Measurements from ENCODE around the gene FLNB.
A peak's percentile ranks its signal among the peaks of the same experiment; 100 is the strongest.

The FLNB gene

DNA sequence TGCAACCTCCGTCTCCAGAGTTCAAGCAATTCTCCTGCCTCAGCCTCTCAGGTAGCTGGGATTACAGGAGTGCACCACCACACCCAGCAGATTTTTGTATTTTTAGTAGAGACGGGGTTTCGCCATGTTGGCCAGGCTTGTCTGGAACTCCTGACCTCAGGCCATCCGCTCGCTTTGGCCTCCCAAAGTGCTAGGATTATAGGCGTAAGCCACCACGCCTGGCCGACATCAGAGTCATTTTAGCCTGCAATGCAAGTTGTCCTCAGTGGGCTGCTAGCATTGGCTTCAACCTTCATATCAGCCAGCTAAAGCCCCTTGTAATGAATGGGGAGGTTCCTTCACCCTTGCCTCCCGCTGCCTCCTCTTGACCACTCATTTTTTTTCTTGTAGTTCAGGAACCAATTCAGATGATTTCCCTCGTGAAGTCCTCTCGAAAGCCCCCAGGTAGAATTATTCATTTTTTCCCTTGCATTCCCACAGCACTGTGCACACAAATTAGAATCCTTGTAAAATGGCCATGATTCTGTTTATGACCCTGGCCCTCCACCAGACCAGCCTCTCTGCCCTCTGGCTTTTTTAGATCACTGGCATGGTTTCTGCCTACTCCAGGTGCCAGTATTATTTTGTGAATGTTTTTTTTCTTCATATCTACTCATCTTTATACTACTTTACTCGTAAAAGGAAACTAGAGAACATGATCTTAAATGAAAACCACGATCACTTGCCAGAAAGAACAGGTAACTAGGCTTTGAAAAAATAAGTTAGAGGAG is 29.1 kb downstream of the FLNB start:
- peaks cover 22% of the 10 kb centered on the region; the same call in 1 of the 2 replicates for H3K79me2 ChIP-seq (ENCODE audit: insufficient read depth, low read length)

DNA sequence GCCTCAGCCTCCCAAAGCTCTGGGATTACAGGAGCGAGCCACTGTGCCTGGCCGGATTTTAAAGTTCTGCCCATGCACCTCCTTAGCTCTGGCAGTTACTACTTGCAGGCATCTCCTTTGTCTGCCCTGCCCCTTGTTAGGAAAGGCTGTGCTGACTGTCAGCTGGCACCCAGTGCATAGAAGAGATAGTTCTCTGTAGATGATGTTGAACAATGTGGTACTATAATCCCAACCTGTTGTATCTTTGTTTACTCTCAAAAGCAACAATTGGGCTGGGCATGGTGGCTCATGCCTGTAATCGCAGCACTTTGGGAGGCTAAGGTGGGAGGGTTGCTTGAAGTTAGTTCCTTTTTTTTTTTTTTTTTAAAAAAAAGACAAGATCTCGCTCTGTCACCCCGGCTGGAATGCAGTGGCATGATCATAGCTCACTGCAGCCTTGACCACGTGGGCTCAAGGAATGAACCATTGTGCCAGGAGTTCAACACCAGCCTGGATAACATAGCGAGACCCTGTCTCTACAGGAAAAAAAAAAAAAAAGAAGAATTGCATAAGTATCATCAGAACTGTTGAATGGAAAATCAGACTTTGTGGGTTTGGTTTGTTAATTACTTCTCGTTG is 30.6 kb downstream of the FLNB start:
- H4K20me1 ChIP-seq (ENCODE audit: insufficient read depth, low read length, poor library complexity, severe bottlenecking), result no peaks in the 10 kb centered on the region
- no peaks in the 10 kb centered on the region for H3K9me2 ChIP-seq (replicated peaks; ENCODE audit: low read depth, low read length)
- no peak overlapping the region for H3K9ac ChIP-seq (ENCODE audit: low read depth, low read length, poor library complexity, severe bottlenecking)
- H3K4me1 ChIP-seq (ENCODE audit: insufficient read depth, low read length, poor library complexity, severe bottlenecking), result peaks cover 62% of the 10 kb centered on the region
- no peaks in the 10 kb centered on the region for H3F3A ChIP-seq (ENCODE audit: low read depth)
- no peak overlapping the region for H3K4me3 ChIP-seq (ENCODE audit: low read length, poor library complexity, severe bottlenecking)
- no peak overlapping the region for H2AFZ ChIP-seq (ENCODE audit: low read length)
- no peaks in the 10 kb centered on the region for H3K36me3 ChIP-seq (ENCODE audit: insufficient read depth, low read length)
- no peaks in the 10 kb centered on the region for H3K9me3 ChIP-seq (ENCODE audit: insufficient read depth, low read depth, low read length)
- H3K4me2 ChIP-seq (ENCODE audit: low read depth, low read length, poor library complexity, severe bottlenecking), result no peak overlapping the region
- no peak for TF ChIP-seq EZH2phosphoT487 (IDR thresholded peaks at IDR 0.05; ENCODE audit: borderline replicate concordance)
- TF ChIP-seq, protein P1, sequence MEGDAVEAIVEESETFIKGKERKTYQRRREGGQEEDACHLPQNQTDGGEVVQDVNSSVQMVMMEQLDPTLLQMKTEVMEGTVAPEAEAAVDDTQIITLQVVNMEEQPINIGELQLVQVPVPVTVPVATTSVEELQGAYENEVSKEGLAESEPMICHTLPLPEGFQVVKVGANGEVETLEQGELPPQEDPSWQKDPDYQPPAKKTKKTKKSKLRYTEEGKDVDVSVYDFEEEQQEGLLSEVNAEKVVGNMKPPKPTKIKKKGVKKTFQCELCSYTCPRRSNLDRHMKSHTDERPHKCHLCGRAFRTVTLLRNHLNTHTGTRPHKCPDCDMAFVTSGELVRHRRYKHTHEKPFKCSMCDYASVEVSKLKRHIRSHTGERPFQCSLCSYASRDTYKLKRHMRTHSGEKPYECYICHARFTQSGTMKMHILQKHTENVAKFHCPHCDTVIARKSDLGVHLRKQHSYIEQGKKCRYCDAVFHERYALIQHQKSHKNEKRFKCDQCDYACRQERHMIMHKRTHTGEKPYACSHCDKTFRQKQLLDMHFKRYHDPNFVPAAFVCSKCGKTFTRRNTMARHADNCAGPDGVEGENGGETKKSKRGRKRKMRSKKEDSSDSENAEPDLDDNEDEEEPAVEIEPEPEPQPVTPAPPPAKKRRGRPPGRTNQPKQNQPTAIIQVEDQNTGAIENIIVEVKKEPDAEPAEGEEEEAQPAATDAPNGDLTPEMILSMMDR (conservative IDR thresholded peaks at IDR 0.05; ENCODE audit: low read length), result no peak
- H3K79me2 ChIP-seq (ENCODE audit: insufficient read depth, low read length), result peaks cover 36% of the 10 kb centered on the region; the same call in 1 of the 2 replicates
- no peaks in the 10 kb centered on the region for H3K27me3 ChIP-seq (ENCODE audit: insufficient read depth, low read length, poor library complexity, severe bottlenecking)

More for the DNA sequence above, 29.1 kb downstream of the FLNB start:
- H3K4me2 ChIP-seq (ENCODE audit: low read depth, low read length, poor library complexity, severe bottlenecking), result peak overlapping the region; percentile 41
- no peaks in the 10 kb centered on the region for H3K9me3 ChIP-seq (ENCODE audit: insufficient read depth, low read depth, low read length)
- H3K9me2 ChIP-seq (replicated peaks; ENCODE audit: low read depth, low read length), result no peaks in the 10 kb centered on the region
- H2AFZ ChIP-seq (ENCODE audit: low read length), result no peak overlapping the region
- TF ChIP-seq, protein P1 (conservative IDR thresholded peaks at IDR 0.05; ENCODE audit: low read length), result no peak
- no peak for TF ChIP-seq EZH2phosphoT487 (IDR thresholded peaks at IDR 0.05; ENCODE audit: borderline replicate concordance)
- no peaks in the 10 kb centered on the region for H3F3A ChIP-seq (ENCODE audit: low read depth)
- no peaks in the 10 kb centered on the region for H3K27me3 ChIP-seq (ENCODE audit: insufficient read depth, low read length, poor library complexity, severe bottlenecking)
- H3K9ac ChIP-seq (ENCODE audit: low read depth, low read length, poor library complexity, severe bottlenecking), result no peak overlapping the region
- peaks cover 56% of the 10 kb centered on the region for H3K4me1 ChIP-seq (ENCODE audit: insufficient read depth, low read length, poor library complexity, severe bottlenecking)
- no peak overlapping the region for H3K4me3 ChIP-seq (ENCODE audit: low read length, poor library complexity, severe bottlenecking)
- H3K36me3 ChIP-seq (ENCODE audit: insufficient read depth, low read length), result no peaks in the 10 kb centered on the region
- H4K20me1 ChIP-seq (ENCODE audit: insufficient read depth, low read length, poor library complexity, severe bottlenecking), result no peaks in the 10 kb centered on the region

DNA sequence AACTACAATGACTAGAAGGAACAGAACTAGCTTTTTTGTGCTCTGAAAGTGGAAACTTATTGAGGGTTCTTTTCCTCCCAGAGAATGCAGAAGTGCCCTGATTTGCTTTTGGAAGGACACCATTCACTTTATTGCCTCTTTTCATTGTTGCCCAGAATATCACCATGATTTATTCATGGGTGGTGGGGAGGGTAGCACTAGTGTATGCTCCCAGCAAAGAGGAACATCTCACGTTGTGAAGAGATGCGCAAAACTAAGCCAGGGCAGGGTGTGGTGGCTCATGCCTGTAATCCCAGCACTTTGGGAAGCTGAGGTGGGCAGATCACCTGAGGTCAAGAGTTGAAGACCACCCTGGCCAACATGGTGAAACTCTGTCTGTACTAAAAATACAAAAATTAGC is 31.4 kb downstream of the FLNB start:
- Histone ChIP-seq H3K9me3 (ENCODE audit: insufficient read depth, low read depth, low read length) (no peaks in the 10 kb centered on the region), H3K4me3 (ENCODE audit: low read length, poor library complexity, severe bottlenecking) (no peak overlapping the region), H3K4me2 (ENCODE audit: low read depth, low read length, poor library complexity, severe bottlenecking) (no peak overlapping the region), H3K36me3 (ENCODE audit: insufficient read depth, low read length) (no peaks in the 10 kb centered on the region), H4K20me1 (ENCODE audit: insufficient read depth, low read length, poor library complexity, severe bottlenecking) (no peaks in the 10 kb centered on the region), H3K9ac (ENCODE audit: low read depth, low read length, poor library complexity, severe bottlenecking) (no peak overlapping the region), H3K79me2 (ENCODE audit: insufficient read depth, low read length) (peaks cover 33% of the 10 kb centered on the region; the same call in 1 of the 2 replicates), H2AFZ (ENCODE audit: low read length) (no peak overlapping the region), H3K4me1 (ENCODE audit: insufficient read depth, low read length, poor library complexity, severe bottlenecking) (peaks cover 61% of the 10 kb centered on the region), H3F3A (ENCODE audit: low read depth) (no peaks in the 10 kb centered on the region), H3K27me3 (ENCODE audit: insufficient read depth, low read length, poor library complexity, severe bottlenecking) (no peaks in the 10 kb centered on the region), H3K9me2 (replicated peaks; ENCODE audit: low read depth, low read length) (no peaks in the 10 kb centered on the region)
- TF ChIP-seq EZH2phosphoT487 (IDR thresholded peaks at IDR 0.05; ENCODE audit: borderline replicate concordance), result no peak
- TF ChIP-seq, protein P1 (conservative IDR thresholded peaks at IDR 0.05; ENCODE audit: low read length), result no peak

Measured in Loucy (cell line).